ENCODE measurements around the gene TOMM34.

Gene TOMM34

DNA sequence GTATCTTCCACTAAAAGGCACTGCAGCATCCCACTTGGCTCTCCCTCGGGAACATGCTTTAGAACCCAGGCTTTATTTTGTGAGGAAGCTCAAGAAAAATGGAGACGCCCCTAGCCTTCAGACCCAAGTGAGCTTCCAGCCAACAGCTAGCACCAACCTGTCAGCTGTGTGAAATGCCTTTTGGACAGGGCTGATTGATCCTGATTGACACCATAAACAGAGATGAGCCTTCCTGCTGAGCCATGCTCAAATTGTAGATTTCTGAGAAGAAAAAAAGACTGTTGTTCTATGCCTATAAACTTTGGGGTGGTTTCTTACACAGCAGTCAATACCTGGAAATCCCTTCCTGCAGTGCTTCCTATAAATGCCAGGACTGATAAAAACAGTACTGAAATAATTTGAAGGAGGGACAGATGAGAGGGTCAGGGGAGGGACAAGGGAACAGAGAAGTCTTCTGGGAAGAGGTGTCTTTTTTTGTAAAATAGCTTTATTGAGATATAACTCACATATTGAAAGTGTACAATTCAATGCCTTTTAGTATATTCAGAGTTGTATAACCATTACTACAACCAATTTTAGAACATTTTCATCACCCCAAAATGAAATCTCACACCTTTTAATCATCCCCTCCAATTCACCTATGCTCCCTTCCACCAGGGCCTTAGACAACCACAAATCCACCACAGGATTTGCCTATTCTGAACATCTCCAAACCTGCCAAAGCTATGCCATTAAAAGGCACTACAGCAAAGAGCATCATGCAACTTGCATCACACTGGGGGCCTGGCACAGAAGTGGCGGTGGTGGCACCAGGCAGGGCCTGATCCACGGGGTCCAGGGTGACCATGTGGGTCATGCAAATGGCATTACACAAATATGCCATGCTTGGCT, 3.4 kb upstream of the TOMM34 start:
- no peak for DNase-seq (ENCODE audit: low read depth in 2 of 2, low spot score in 1 of 2)

DNA sequence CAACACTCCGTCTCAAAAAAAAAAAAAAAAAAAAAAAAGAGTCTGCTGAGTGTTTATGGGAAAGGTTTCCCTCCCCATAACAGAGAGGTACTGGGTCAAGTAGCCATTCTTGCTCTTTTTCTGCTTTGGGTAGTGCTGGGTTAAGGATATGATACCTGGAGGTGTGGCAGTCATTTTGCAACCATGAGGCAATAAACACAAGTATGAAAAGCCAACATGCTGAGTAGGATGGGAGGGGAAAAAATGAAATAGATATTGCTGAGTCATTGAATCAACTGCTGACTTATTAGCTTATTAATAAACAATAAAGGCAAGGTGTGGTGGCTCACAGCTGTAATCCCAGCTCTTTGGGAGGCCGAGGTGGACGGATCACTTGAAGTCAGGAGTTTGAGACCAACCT, 2.3 kb upstream of the TOMM34 start:
- DNase-seq (ENCODE audit: low read depth in 2 of 2, low spot score in 1 of 2), result no peak

DNA sequence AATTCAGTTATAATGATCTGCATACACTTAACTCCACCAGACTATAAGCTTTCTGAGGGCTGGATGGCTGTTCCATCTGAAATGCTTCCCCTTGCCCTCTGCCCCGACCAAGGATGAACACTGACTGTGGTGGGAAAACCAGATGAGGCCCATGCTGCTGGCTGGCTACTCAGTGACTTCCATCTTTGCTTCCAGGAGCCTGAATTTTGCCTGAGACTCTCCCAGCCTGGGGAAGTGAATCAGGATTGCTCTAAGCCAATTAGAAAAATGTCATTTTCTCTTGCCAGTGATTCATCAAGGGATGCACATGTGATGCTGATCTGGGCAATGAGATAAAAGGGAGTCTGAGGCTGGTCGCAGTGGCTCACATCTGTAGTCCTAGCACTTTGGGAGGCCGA, 1.7 kb upstream of the TOMM34 start:
- no peak for DNase-seq (ENCODE audit: low read depth in 2 of 2, low spot score in 1 of 2)

DNA sequence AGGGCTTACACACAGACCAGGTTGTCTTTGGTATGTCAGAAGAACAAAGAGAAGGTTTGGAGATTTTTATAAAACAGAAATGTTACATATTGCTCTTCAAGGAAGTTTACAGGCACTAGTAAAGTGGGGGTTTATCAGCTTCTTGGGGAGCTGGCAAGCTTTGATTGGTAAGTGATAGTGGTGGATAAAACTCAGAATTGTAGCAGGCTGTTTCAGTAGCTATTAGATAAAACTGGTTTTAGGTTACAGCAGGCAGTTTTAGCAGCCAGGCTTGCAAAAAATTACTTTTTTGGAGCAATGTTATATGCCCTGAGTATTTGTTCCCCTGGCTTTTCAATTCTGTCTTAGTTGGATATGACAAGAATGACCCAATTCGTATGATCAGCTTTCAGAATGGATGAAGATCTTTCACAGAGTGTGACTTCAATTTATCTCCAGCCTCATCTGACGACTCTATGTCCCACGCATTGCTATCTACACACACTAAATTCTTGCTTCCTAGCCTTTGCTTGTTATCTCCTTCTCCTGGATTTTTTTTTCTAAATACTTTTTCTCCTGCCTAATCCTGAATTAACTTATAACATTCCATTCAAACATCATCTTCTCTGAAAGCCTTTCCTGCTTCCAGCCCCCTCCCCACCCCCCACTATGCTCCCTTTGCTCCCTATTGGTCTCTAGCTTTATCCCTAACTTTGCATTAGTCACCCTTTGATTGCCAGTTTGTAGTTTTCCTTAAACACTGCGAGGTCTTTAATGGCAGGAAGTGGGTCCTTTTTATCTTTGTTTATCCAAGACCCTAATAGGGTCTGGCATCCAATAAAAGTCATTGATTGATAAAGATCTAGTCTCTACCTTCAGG, 1.0 kb upstream of the TOMM34 start:
- DNase-seq (ENCODE audit: low read depth in 2 of 2, low spot score in 1 of 2), result no peak

DNA sequence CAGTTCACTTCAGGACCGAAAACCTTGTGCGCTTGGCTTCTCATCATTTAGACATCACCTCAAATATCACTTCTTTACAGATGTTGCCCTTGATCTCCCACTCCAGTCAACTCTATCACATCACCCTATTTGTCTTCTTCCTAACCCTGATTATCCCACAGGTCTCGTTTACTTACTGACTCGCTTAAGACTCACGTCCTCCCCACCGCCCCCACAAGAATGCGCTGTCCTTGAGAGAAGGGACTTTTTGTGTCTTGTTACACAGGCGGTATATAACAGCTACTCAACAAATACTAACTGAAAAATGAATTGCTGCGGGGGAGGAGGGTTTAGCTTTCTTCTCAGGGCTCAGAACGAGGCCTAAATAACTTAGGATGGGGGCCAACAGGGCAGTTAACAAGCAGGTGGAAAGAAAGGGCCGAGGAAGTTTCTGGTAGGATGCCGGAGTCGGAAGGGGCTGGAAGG, 527 bp downstream of the TOMM34 start:
- DNase-seq (ENCODE audit: low read depth in 2 of 2, low spot score in 1 of 2), result peak in 1 of 2 donors; percentile 32

DNA sequence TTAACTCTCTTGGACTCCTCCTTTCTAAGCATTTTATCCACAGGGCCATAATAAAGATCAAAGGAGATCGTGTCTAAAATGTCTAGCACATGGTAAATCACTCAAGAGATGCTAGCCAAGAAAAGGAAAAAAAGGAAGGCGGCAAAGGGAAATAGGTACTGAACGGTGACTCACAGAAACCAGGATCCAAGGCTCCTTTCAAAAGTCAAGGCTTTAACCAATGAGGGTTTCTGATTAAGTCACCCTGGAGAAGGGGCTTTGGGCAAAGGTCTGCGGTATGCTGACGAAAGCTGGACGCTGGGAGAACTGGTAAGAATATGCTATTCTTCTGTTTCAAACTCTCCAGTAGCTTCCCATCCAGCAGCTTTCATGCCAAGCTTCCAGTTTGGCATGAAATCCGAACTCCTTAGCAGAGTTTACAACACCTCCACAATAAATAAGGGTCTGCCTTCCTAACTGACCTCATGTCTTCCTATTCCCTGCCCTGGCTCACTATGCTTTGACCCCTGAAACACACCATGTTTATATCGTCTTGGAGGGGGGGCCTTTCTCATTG, 1.0 kb downstream of the TOMM34 start:
- no peak for DNase-seq (ENCODE audit: low read depth in 2 of 2, low spot score in 1 of 2)

DNA sequence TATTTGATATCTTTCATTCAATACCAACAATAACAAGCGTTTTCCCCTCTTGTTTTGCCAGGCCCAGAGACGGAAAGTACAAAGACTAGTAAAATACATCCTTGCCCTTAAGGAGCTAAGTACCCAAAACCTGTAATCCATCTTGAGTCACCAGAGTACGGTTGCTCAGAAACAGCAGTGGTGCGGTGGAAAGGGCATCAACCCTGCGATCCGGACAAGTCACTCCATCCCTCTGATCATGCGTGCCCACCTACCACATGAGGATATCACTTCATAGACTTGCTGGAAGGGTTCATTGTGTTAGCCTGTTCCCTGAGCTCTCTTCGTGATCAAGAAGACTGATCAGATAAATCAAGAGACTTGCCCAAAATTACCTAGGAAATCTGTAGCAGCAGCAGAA, 1.9 kb downstream of the TOMM34 start:
- DNase-seq (ENCODE audit: low read depth in 2 of 2, low spot score in 1 of 2), result no peak

DNA sequence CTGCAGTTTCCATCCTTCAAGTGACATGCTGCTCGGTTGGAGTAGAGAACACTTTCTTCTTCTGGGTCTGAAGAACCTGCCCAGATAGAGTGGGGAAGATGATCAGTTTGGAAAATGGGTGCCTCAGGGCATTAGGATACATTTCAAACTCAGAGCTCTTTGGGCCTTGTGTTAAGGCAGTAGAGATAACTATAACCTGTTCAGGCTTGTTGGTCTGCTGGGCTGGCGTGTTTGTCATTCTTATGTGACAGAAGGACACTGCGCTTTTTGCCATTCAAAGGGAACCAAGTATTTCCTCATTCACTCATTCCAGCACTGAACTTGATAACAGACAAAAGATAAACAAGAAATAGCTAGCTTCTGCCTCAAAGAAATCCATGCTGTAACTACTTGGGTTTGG, 3.8 kb downstream of the TOMM34 start:
- DNase-seq (ENCODE audit: low read depth in 2 of 2, low spot score in 1 of 2), result no peak

DNA sequence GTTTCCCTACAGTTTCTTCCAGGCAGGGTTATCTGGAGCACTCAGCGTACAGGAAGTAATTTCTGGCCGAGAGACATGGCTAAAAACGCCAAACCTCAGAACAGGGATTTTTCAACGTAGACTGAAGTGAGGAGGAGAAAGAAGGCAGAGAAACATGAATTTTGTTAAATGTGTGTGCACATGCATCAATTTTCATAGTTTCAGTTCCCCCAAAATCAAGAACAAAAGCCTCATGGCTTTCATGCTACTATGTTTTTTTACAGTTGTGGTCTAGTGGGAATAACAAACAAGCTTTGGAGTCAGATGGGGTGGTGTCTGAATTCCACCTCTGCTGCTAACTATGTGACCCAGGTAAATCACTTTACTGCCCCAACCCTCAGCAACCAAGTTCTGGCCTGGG, 4.9 kb downstream of the TOMM34 start:
- no peak for DNase-seq (ENCODE audit: low read depth in 2 of 2, low spot score in 1 of 2)

DNA sequence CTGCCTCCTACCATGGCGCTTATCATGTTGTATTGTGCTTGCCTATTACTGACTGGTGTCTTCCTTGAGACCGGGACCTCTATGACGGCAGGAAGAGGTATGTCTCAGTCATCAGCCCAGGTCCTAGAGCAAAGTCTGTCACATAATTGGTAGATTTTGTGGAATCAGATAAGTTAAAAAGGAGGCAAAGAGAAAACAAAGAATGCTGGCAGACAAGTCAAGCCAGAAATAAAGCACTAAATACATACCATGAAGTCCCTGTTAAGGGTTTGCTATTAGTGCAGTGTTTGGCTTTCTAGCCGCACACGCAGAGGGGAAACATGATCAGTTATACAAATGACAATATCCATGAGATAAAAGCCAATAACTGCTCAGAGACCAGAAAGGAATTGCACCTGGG, 6.0 kb downstream of the TOMM34 start:
- no peak for DNase-seq (ENCODE audit: low read depth in 2 of 2, low spot score in 1 of 2)

DNA sequence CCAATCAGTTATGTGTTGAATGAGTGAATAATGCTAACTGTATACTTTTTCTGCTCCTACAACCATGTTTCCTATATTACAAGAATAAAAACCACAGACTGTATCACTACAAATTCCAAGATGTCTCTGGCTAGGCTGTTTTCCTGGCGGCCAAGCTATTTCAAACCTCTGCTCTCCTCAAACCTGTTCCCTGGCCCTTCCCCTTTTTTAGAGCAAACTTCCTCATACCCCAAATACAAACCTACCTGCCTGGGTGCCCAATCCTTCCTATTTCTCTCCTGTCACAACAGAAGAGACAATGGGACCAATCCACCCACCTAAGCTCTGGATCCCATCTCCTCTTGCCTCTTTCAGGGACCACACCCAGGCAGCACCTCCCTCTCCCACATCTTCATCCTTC, 7.5 kb downstream of the TOMM34 start:
- DNase-seq (ENCODE audit: low read depth in 2 of 2, low spot score in 1 of 2), result no peak

DNA sequence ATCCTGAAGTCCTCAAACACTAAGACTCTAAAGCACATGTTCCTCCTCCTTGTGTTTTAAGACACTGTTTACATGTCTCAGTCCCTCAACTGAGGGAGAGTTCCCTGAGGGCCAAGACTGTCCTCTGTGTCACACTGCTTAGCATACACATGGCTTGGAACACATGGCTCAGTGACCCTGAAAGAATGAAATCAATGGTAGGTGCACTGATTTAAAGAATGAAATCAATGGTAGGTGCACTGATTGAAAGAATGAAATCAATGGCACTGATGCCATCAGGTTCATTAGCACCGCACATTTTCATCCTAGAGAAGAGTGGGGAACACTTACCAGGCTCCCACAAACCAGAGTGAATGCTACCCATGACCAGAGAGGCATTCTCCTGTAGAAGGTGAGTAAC, 9.8 kb downstream of the TOMM34 start:
- no peak for DNase-seq (ENCODE audit: low read depth in 2 of 2, low spot score in 1 of 2)

DNA sequence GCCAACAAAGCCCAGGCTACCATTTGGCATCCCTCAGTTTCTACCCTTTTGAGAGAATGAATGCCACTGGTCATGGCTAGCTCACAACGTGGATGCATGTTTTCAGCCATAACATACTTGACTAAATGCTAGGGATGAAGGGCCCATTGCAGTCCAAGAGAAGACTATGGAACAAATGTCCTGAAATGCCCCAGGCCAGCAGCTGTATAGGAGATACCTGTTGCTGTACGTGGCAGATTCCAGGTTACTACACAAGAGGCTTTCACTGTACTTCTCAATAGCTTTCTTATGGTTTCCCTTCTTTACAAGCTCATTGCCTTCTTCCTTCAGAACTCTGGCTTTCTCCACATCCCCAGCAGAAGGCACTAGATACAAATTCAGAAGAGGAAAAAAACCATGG, 11.7 kb downstream of the TOMM34 start:
- DNase-seq (ENCODE audit: low read depth in 2 of 2, low spot score in 1 of 2), result no peak

DNA sequence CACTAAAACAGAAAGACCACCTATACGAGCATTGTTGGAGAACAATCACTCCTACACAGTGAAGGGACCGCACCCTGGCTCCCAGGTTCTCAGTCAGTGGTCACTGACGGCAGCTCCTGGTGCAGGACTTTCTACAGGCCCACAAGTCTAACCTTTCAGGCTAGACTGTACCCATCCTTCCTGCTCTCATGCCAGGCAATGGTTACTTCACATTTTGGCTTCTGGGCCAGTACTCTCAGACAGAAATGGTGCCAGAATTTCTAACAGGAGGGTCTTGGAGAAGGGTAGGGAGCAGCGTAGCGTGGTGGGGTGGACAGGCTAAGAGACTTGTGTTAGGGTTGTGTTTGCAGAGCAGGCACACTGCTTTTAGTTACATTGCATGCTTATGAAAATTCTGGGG, 12.1 kb downstream of the TOMM34 start:
- DNase-seq (ENCODE audit: low read depth in 2 of 2, low spot score in 1 of 2), result no peak

DNA sequence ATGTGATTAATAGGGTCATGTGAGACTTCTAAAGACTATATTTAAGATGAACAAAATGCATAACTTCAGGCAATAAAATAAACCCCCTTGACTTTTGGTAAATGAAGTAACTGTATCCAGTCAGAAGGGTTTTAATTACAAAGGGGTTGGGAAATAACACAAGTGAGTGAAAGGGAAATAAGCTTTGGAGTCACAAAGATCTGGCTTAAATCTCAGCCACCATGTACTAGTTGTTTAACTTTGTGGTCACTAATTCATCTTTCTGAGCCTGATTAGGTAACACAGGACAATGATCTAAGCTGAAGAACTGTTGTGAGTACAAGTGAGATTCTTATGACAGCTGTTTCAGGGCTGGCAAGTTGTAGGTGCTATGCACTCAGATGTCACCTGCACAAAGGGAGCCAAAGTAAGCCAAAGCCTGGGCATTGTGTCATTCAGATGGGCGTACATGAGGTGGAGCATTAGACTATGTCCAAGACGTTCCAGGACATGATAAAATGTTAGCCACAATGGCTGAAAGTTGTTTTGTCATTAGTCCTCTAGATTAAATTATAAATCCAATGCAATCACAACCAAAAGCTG, 13.8 kb downstream of the TOMM34 start:
- DNase-seq (ENCODE audit: low read depth in 2 of 2, low spot score in 1 of 2), result no peak

DNA sequence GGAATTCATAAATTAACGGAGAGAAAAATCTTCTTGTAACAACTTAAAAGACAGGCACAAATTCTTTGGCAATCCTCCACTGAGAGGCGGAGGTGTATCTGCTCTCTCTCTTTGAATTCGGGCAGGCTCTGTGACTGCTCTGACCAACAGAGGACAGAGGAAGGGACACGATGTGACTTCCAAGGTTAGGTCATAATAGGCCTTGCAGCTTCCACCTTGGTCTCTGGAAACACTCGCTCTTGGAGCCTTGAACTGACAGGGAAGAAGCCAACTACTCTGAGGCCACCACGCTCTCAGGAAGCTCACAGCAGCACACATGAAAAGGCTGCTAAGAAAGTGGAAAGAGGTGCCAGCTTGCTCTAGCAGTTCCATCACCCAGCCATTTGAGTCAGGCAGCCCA, 14.9 kb downstream of the TOMM34 start:
- DNase-seq (ENCODE audit: low read depth in 2 of 2, low spot score in 1 of 2), result no peak

DNA sequence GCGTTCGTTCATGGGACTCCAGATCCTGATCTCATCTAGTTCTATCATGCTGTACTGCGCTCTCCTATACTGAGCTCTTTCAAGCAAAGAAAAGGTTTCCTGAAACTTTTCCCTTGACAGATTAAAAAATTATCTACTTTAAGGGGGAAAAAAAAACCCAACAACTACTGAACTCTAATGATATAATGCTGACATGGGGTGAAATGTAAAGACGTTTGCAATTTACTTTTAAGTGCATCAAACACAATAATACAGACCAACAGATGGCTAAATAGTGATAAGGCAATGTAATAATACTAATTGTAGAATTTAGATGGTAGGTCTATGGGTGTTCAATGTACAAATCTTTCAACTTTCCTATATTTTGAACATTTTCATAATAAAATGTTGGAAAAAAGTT, 16.4 kb downstream of the TOMM34 start:
- DNase-seq (ENCODE audit: low read depth in 2 of 2, low spot score in 1 of 2), result no peak

DNA sequence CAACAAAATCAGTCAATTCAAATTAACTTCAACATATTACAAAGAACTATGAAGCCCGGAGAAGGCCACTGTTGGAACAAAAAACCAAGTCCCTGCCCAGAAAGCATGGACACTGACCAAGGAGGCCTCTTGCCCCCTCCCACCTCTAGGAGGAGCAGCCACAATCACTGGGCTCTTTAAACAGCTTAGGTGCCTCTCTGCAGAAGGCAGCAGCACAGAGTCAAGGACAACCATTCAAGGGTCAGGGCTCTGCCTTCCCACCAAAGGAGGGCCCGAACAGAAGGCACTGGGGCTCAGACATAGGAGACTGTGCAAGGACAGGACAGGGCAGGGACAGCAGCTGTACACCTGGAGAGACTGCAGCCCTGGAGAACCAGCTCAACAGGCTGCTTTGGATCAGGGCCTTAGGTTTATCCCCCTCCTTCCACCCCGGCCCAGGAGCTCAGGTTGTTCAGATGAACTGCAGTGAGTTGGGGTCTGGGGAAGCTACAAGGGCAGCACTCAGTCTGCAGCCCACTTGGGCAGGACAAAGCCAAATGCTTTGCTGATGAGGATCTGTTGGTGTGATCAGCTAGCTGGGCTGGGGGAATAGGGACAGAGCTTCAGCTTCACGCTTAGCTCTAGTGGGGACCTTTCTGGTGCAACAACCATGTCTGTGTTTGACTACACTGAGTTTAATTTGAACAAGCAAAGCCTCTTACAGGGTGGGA, 17.8 kb downstream of the TOMM34 start:
- DNase-seq (ENCODE audit: low read depth in 2 of 2, low spot score in 1 of 2), result no peak

DNA sequence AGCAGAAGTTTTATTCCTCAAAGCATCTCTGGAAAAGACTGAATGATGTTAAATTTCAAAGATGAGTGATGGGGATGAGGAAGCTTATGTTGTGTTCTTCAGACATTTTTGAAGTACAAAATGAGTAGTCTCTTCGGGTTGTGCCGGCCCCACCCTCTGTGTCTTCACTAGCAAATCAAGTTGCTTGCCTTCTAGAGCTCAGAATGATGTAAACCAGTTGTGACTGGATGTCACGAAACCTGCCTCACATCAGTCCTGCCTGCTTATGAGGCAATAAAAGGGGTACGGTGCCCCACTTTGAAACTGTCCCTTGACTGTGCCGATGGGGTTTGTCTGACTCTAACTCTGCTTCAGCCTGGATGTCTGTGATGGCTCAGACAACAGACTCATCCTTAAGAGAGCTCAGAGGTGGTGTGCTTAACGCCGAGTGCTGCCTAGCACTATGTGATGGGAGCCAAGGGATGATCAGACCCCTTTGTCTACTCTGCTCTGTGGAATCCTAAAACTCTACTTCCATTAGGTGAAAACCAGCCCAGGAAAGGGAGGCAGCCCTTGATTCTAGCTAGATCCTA, 19.0 kb downstream of the TOMM34 start:
- DNase-seq (ENCODE audit: low read depth in 2 of 2, low spot score in 1 of 2), result no peak

DNA sequence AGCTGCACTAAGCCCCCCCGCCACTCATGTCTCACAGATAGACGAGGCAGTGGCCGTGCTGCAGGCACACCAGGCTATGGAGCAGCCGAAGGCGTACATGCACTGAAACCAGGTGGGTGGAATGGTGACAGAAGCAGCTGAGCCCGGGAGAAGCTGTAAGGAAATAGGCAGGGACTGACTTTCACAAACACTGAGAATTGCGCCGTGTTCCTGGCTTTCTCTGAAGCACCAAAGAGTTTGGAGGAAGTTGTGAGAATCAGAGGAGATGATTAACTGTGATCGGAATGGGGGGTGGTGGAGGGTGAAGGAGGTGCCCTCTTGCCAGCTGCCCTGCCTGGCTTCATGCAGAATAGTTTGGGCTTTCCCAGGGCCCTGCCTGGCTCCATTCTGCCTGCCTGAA, 21.6 kb downstream of the TOMM34 start:
- DNase-seq (ENCODE audit: low read depth in 2 of 2, low spot score in 1 of 2), result no peak

DNA sequence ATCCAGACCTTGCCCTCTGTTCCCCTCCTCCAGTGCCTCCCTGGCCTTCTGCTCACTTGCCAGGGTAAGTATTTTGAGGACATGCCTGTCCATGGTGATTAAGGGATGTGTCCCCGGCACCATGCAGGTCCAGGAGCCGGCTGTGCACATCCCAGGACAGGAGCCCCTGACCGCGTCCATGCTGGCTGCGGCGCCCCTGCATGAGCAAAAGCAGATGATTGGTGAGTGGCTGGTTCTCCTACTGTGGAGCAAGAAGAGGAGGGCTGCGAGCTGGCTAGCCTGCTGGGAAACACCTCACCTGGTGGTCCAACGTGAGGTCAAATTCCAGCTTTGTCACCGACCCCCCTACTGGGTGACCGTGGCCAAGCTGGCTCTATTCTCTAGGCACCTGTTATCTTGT, 23.7 kb downstream of the TOMM34 start:
- no peak for DNase-seq (ENCODE audit: low read depth in 2 of 2, low spot score in 1 of 2)
